ENCODE measurements around the gene YES1.
"Not testable (repeated sequence)": the region's sequence is repeated elsewhere in the genome, so short reads cannot be mapped to it uniquely, and the experiment has no call there.

Gene YES1

DNA sequence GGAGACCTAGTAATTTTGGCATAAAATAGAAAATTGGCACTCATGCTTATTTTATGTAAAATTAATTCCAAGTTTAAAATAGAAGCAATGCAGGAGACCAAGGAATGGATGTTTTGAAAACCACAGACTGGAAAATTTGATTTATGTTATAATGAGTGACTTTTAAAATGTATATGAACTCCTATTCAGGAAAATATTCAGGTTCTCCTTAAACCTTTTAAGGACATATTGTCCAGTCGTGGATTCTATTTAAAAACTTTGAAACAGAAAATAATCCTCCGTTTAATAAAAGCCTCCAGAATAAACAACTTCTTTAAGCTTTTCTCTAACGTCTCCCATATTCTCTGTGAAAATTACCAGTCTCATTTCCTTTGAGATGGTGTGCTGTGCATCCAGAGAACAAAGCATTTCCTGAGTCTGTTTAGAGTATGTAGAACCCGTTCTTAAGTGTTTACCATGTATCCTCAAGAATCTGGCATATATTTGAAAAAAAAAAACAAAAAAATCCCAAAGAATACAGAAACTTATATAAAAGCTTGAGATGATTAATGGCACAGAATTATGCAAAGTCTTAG lies 8.6 kb upstream of the YES1 start:
- no peak for DNase-seq (ENCODE audit: low spot score)

DNA sequence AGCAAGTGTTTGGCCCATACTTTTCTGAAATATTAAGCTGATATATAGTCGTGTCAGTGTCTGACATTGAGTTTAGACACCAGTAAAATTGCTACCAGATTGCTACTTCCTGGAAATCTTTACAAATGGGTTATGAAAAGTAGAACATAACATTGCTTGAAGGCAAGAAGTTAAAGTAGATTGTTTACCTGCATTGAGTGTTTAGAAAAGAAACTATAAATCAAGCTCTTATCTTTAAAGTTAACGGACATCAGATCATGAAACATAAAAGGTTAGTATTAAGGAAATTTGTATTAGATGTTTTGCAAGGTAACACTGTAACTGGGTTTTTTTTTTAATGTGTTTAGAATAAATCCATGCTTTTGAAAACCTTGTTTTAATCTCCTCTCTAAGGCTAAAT lies 4.8 kb upstream of the YES1 start:
- DNase-seq (ENCODE audit: low spot score), result no peak

DNA sequence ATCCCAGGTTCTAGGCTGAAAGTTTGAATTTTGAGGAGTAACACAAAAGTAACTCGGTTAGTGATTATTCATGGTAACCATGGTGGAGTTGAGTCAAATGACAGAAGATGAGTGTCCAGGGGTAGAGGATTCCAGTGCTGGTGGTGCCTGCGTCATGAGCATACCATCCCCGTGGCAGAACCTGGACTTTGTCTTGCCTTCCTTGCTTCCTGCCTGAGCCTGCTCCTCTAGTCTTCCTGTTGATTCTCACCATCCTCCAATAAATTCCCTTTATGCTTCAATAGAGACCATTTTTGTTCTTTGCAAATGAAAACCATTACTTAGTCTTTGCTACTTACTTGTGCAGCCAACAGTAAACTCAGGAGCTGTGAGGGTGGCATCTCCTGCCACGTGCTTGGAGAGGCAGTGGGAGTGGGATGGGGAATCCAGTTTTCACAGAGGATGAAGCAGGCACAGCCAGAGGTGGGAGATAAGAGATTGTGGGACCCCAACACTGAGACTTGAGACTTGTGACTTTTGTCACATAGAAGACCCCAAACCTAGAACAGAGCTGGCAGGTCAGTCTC lies 4.1 kb upstream of the YES1 start:
- DNase-seq (ENCODE audit: low spot score), result no peak

DNA sequence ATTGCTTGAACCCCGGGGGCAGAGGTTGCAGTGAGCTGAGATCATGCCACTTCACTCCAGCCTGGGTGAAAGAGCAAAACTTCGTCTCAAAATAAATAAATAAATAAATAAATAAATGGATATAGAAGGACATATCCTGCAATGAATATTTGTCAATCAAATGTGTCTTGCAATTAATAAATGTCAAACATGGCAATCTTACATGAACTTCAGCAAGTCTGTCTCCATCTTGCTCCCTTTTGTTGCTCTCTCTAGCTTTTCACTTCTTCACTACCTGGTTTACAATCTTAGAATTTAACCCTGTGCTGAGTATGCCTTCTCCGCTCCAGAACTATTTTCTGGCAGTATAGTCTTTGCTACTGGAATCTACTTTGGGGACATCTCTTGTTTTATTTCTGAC lies 3.3 kb upstream of the YES1 start:
- DNase-seq (ENCODE audit: low spot score), result no peak

DNA sequence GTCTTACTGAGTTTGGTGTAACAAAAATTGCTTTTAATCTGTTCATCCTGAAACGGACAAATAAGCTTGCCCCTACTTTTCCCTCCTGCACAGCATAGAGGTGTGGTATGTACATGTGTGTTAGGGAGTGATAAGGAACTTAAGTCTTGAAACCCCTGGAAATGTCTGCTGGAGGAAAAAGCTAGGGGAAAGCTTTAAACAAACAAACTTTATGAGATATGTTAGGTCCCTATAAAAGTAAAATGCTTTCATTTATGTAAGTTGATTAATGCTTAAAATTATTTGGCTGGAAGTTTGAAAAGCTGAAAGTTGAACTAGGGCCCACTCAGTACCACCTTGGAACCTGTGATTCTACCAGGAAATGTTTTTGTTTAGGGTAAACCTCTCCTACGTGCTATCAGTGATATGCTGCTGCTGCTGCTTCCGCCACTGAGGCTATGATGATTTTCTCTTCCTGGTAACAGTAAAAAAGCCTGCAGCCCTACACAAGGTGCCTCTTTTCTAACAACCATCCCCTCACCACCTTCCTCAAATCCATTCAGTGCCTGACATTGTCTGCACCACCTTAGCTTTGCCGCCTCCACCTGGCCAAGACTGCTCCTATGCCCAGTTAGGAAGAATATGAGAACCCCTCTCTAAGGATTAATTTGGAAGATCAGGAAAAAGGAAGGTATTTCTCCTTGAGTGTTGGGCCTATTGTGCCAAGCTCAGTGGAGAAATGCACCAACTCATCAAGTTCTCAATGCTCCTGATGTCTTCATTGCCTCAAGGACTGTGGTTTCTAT lies 2.5 kb upstream of the YES1 start:
- DNase-seq (ENCODE audit: low spot score), result no peak

DNA sequence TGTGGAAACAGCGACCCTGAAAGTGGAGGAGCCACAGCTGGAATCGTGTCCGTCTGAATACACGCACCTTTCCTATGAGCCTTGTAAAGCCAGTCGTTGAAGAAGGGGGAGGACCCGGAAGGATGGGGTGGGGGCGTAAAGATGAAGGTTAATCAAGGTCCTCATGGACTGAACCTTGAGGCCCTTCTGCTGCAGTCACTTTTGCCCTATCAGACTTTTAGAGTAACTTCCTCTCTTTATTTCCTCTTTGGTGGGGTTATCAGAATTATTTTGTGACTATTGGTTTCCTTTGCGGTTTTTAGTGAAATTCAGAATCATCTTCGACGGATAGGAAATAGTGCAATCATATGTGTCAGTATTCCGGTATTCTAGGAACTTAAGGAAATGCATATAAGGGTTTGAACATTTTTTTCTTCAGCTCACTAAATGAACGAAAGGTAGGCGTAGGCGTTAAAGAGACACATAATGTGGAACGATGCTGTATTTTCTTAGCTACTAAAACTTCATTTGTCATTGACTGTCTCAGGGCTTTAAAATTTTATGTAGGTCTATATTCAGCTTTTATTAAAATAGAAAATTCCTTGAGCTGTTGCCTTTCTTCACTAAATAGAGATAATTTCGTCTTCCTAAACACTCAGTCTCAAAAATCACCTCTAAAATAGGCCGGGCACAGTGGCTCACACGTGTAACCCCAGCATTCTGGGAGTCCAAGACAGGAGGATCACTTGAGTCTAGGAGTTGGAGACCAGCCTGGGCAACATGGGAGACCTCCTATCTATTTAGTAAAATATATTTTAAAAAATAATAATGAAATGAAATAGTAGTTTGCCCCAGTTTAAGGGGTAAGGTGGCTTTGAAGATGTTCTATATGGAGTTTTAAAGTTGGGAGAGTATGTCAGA lies 1.4 kb upstream of the YES1 start:
- no peak for DNase-seq (ENCODE audit: low spot score)

DNA sequence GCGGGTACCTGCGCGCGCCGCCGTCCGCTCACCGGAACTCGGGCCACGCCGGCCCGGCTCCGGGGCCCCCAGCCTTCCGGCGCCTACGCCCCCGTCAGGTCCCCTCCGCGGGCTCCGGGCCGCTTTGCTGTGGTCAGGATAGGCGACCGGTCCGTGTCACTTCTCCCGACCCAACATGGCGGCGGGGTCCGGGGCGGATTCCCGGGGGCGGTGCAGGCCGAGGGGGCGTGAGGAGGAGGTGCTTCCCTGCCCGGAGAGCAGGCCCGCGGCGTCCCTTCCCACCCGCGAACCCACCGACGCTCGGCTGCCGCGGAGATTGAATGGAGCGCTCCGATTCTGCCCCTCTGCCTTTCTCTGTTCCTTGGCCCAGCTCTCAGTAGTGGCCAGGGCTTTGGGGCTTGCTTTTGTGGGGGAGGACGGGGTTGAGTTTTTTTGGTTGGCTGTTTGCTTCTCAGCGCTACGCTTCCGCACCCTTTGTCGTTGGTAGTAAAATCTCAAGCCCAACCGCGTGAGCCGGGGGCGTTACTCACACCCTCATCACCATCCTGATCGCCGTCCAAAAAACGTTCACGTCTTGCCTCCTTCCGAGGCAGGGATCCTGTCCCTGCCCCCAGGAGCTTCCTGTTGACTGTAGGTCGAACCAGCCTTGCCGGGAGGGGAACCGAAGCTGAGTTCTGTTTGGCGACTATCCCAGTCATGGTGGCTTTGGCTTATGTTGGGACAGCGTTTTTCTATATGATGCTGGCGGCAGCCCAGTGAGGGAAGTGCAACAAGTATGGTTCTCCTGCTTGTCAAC lies 532 bp upstream of the YES1 start:
- DNase-seq (ENCODE audit: low spot score), result no peak

DNA sequence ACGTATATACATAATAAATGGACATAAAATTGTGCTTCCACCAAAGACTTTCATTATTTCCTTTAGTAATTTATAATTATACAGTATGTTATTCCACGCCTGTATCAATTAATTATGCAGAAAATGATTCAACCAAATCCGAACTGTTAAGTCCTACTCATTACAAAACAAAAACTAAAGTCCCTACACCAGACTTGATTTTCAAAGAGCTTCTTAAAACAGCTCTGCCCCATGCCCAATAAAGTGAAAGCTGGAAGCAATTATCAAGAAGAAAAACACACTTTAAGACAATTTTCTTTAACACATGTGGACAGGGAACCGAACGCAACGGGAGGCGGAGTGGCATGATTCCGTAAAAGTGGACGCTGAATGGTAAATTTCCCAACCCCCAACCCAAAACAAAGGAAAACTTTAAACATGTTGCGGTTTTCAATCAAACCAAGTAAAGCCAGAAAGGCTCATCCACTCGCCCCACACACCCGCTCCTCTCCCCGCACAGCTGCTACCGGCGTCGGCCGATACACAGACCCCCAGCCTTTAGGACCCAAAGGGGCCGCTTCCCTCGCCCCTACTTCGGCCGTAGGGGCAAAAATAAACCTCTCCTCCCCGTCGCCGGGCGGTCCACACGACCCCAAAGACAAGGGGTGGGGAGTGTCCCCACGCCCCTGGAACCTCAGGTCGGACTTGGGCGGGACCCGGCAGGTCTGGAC lies 705 bp downstream of the YES1 start:
- no peak for DNase-seq (ENCODE audit: low spot score)

DNA sequence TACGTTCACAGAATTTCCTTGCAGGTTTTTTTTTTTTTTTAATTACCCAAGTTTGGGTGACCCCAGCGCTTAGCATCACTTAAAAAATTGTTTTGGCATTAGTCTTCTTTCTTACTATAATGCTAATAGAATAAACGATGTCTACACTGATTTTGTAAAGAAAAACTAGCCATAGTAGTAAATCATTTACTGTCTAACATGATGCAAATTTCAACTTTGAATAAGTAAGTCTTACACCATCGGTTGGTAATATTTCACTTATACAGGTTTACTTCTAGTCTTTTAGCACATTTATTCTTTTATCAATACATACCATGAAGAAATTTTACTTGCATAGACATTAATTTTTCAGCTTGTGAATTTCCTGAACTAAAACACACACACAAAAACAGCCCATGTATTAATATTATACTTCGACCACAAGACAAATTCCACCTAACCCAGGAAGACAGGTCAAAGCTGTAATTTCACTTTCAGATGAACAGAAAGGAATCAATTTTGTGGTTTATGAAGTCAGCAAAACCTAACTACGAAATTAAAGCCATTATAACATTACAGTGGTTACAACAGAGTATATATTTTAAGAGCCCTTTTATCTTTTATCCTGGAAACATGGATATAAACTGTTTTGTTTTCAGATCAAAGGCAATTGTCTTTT lies 1.9 kb downstream of the YES1 start:
- no peak for DNase-seq (ENCODE audit: low spot score)

DNA sequence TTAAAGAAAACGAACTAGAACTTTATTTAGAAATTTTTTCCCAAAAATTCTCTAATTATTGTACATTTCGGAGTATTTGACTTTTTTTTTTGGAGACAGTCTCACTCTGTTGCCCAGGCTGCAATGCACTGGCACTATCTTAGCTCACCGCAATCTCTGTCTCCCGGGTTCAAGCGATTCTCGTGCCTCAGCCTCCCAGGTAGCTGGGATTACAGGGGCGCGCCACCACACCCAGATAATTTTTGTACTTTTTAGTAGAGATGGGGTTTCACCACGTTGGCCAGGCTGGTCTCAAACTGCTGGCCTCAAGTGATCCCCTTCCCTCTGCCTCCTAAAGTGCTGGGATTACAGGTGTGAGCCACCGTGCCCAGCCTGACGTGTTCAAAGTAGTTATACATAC lies 2.8 kb downstream of the YES1 start:
- not testable (repeated sequence) for DNase-seq (ENCODE audit: low spot score)

DNA sequence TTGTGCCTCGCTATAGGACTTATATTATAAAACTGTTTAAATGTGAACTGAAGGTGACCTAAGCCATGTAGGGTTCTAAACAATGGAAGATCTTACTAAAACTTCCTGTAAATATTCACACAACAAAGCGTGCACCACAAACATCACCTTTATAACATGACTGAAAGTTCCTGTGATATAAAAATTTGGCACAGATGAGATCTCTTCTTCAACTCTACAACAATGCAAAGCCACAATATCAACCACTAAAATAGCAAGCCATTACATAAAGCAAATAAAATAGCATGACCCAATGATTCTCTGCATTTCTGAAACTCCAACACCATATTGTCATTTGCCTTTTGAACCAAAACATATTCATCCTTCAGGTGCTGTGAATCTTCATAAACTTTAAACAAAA lies 3.5 kb downstream of the YES1 start:
- no peak for DNase-seq (ENCODE audit: low spot score)

DNA sequence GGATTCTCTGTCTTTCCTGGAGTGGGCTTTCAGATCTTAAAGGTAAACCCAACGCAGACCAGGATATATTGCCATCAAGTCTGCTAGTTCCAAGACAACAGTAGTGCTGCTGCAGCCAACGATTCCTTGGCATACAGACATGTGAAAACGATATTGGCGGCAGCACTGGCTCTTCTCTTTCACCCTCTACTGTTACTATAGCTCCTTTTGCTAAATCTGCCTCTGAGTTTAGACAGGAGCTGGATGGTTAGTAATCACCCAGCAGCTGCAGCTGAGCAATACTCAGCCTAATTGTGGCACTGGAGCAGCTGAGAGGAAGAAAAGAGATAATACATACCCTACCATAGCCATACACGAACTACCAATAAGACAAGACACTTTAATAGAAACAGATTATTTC lies 4.0 kb downstream of the YES1 start:
- DNase-seq (ENCODE audit: low spot score), result no peak

DNA sequence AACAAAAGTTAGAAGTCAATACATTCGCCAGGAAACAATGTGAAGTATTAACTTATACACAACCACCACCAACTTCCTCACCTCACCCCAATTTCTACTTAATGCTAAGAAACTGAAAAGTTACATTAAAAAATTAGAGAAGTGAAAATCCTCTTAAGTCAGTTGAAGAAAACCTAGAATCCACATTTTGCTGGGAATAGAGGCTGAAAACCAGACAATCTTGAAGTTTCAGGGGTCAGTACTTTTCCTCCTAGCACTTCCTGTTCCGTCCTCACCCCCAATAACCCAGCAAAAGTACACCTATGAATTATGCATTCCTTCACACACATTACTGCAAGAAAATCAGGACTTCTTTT lies 6.3 kb downstream of the YES1 start:
- no peak for DNase-seq (ENCODE audit: low spot score)

DNA sequence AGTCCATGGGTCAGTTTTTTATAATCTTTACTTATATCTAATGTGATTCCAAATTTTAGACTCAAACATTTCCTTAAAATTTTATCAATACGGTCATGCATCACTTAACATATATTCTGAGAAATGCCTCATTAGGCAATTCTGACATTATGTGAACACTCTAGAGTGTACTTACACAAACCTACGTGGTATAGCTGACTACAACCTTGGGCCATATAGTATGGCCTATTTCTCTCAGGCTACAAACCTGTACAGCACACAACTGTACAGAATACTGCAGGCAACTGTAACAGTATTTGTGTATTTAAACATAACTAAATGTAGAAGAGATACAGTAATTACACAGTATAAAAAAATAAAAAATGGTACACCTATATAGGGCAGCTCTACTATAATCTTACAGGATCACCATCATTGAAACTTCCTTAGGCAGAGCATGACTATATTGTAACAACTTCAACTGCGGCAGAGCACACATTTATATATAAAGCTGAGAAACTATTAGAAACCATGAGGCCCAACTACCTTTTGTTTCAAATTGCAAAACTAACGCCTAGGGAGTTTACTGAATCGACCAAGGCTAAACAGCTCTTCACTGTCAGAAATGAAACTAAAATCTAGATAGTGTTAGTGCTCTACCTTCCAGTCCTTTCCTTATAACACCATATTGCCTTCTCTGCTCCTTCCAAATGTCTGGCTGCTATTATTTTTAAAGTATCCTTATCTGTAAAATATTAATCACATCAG lies 6.9 kb downstream of the YES1 start:
- no peak for DNase-seq (ENCODE audit: low spot score)

DNA sequence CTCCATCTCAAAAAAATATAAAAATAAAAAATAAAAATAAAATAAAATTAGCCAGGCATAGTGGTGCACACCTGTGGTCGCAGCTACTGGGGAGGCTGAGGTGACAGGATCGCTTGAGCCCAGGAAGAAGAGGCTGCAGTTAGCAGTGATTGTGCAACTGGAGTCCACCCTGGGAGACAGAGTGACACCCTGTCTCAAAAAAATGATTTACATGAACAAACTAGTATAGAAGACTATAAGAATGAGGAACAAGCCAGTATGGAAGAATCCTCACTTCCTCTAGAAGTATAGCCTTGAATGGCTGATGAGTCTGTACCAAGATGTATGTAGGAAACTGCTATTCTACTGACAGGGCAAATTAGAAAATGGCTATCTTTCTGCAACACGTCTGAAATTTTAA lies 10.9 kb downstream of the YES1 start:
- no peak for DNase-seq (ENCODE audit: low spot score)

DNA sequence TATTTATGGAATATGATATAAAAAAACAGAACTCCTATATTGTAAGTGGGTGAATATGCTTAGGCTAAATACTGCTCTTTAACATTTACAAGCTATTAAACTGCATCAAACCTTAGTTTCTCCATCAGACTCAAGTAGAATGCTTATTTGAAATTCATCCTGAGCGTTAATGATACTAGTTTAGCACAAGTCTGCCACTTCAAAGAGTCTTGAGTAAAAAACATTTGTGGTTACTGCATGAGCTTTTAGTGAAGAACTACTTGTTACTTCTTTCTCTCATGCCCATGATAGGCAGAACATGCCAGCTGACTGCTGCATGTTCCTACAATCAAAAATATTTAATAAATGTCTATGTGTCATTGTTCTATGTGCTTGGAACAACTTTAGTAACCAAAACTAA lies 12.1 kb downstream of the YES1 start:
- DNase-seq (ENCODE audit: low spot score), result no peak

DNA sequence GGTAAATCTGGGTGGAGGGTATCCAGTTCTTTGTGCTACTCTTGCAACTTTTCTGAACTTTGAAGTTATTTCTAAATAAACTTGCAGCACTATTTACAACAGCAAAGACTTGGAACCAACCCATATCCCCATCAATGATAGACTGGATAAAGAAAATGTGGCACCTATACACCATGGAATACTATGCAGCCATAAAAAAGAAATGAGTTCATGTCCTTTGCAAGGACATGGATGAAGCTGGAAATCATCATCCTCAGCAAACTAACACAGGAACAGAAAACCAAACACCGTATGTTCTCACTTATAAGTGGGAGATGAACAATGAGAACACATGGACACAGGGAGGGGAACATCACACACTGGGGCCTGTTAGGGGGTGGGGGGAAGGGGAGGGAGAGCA lies 16.7 kb downstream of the YES1 start:
- DNase-seq (ENCODE audit: low spot score), result not testable (repeated sequence)

DNA sequence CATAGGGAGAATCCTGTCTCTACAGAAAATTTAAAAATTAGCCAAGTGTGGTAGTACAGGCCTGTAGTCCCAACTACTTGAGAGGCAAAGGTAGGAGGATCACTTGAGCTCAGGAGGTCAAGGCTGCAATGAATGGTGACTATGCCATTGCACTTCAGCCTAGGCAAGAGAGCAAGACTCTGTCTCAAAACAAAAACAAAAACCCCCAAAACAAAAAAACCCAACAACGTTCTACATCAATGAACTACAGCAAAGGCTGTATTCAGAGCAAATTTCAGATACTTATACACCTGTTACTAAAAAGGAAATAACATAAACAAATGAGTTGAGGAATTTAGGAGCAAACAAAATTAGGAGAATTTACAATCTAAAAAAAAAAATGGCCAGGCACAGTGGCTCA lies 22.6 kb downstream of the YES1 start:
- DNase-seq (ENCODE audit: low spot score), result no peak

DNA sequence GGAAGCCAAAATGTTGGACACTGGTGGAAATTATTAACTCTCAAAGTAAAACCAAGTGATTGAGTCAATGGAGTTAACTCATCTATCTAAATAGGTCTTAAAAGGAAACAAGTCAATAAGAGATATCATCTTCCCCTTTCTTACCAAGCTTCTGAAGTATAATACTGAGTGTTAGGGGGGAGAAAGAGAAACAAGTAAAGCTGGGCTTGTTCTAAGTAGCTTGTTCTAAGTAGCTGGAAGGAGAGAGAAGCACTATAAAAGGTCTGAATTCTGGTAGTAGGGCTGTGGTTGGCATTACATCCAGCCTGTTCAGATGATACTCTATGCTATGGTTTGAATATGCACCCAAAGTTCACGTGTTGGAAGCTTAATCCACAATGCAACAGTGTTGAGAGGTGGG lies 26.8 kb downstream of the YES1 start:
- DNase-seq (ENCODE audit: low spot score), result no peak

All from NAMALWA (cell line).